ENCODE measurements around the gene TSPAN15. TPM values are rescaled to one million over a fixed set of nuclear protein-coding genes. Genes with fewer than 3 reads are reported as not detected.

The TSPAN15 gene
- 100 to 1,000 TPM in 3 of 4 donors, 10 to 100 TPM in 1; 97.7 to 152 (median 148) TPM for total RNA-seq

DNA sequence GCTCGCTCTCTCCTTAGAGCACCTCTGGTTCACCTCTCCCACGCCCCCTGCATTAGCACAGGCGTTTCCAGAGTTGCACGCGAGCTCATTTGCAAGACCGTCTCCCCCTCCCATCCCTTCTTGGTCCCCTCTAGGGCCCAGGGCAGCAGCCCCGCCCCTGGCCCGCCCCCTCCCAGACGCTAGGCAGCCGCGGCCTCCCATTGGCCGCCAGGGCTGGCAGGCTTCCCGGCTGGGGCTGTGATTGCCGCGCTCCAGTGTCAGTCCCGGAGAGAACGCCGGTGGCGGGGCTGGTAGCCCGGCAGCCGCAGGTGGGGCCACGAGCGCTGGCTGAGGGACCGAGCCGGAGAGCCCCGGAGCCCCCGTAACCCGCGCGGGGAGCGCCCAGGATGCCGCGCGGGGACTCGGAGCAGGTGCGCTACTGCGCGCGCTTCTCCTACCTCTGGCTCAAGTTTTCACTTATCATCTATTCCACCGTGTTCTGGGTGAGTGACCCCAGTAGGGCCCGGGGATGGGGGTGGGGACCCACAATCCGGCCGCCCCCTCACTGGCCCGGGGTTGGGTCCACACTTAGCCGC is at the start of gene TSPAN15:
Gene TSPAN15, plus strand, starts transcription at position 257 of the 575 bp plus-strand sequence. Its CDS starts 130 bp downstream, at position 387.
- peak within 1 kb of the TSS; percentile 89 to 95 (median 90) for H3K27ac ChIP-seq
- no peaks in the 10 kb centered on the region for H3K27me3 ChIP-seq
- DNase-seq = peak; percentile 95
- peaks cover 31 to 80% (median 66%) of the 10 kb centered on the region in 4 donors for H3K4me1 ChIP-seq
- intact Hi-C loops (cut with DNase I; ENCODE audit: low total_unique reads) = no loop called here
- TF ChIP-seq POLR2AphosphoS5 (IDR thresholded peaks at IDR 0.05) (peak; percentile 81 to 90 (median 86)), POLR2A (IDR thresholded peaks at IDR 0.05) (no peak)
- in situ Hi-C loops (cut with MboI; ENCODE audit: low pct_ligation_motif_present in 1 of 4, low pct_unique_long_range_greater_than_20kb in 1 of 4, low sequenced_read_pairs in 3 of 4) = no loop called here
- no peaks in the 10 kb centered on the region for H3K36me3 ChIP-seq
- 0 to 1% methylated on average over 2 to 10 of the region's 45 CpGs for WGBS, 2 donors (ENCODE audit: low coverage in 1 of 2)
- peak within 1 kb of the TSS; percentile 52 to 81 (median 66) for H3K4me3 ChIP-seq
- no peaks in the 10 kb centered on the region for H3K9me3 ChIP-seq

- peak overlapping the region in 1 of 4 donors; percentile 19 for H3K27ac ChIP-seq
- TF ChIP-seq, protein P1, sequence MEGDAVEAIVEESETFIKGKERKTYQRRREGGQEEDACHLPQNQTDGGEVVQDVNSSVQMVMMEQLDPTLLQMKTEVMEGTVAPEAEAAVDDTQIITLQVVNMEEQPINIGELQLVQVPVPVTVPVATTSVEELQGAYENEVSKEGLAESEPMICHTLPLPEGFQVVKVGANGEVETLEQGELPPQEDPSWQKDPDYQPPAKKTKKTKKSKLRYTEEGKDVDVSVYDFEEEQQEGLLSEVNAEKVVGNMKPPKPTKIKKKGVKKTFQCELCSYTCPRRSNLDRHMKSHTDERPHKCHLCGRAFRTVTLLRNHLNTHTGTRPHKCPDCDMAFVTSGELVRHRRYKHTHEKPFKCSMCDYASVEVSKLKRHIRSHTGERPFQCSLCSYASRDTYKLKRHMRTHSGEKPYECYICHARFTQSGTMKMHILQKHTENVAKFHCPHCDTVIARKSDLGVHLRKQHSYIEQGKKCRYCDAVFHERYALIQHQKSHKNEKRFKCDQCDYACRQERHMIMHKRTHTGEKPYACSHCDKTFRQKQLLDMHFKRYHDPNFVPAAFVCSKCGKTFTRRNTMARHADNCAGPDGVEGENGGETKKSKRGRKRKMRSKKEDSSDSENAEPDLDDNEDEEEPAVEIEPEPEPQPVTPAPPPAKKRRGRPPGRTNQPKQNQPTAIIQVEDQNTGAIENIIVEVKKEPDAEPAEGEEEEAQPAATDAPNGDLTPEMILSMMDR (IDR thresholded peaks at IDR 0.05) = no peak
- TF ChIP-seq POLR2AphosphoS5 (IDR thresholded peaks at IDR 0.05) (no peak), POLR2A (IDR thresholded peaks at IDR 0.05) (no peak), EP300 (IDR thresholded peaks at IDR 0.05; ENCODE audit: low read depth) (no peak)
- no peak overlapping the region for H3K4me3 ChIP-seq
- peaks cover 0 to 15% (median 5%) of the 10 kb centered on the region in 4 donors for H3K36me3 ChIP-seq
- H3K27me3 ChIP-seq = no peaks in the 10 kb centered on the region
- intact Hi-C loops (cut with DNase I; ENCODE audit: low total_unique reads) = no loop called here
- no peaks in the 10 kb centered on the region for H3K9me3 ChIP-seq
- in situ Hi-C loops (cut with MboI; ENCODE audit: low pct_ligation_motif_present in 1 of 4, low pct_unique_long_range_greater_than_20kb in 1 of 4, low sequenced_read_pairs in 3 of 4) = loop anchor here in 3 of 4 donors (10.0 to 25.0 kb wide), 2 partner anchors 232 to 235 kb away; partner anchors contain the start of gene FAM241B (in 3 of the 3)
- H3K4me1 ChIP-seq = peaks cover 3 to 34% (median 8%) of the 10 kb centered on the region in 4 donors
- 67 to 83% methylated on average over 3 to 6 of the region's 6 CpGs for WGBS, 2 donors (ENCODE audit: low coverage in 1 of 2)
- no peak for DNase-seq
Measured at GRCh38 chr10:69402386-69402785, 48.9 kb upstream of the TSPAN15 start.

- DNase-seq = no peak
- 72% methylated on average over 1 of the region's 1 CpG; no CpG with 5 or more reads in 1 of the 2 donors for WGBS, 2 donors (ENCODE audit: low coverage in 1 of 2)
- H3K27ac ChIP-seq = peak overlapping the region in 1 of 4 donors; percentile 19
- TF ChIP-seq POLR2A (IDR thresholded peaks at IDR 0.05) (no peak), EP300 (IDR thresholded peaks at IDR 0.05; ENCODE audit: low read depth) (no peak), POLR2AphosphoS5 (IDR thresholded peaks at IDR 0.05) (no peak)
- TF ChIP-seq, protein P1 (IDR thresholded peaks at IDR 0.05) = no peak
- in situ Hi-C loops (cut with MboI; ENCODE audit: low pct_ligation_motif_present in 1 of 4, low pct_unique_long_range_greater_than_20kb in 1 of 4, low sequenced_read_pairs in 3 of 4) (loop anchor here in 3 of 4 donors (10.0 to 25.0 kb wide), 2 partner anchors 232 to 234 kb away; partner anchors contain the start of gene FAM241B (in 3 of the 3)), intact Hi-C loops (cut with DNase I; ENCODE audit: low total_unique reads) (no loop called here)
- H3K27me3 ChIP-seq = no peaks in the 10 kb centered on the region
- peaks cover 0 to 15% (median 5%) of the 10 kb centered on the region in 4 donors for H3K36me3 ChIP-seq
- no peaks in the 10 kb centered on the region for H3K9me3 ChIP-seq
- no peak overlapping the region for H3K4me3 ChIP-seq
- peaks cover 7 to 41% (median 12%) of the 10 kb centered on the region in 4 donors for H3K4me1 ChIP-seq
Measured at GRCh38 chr10:69403066-69403465, 48.2 kb upstream of the TSPAN15 start.

- no peaks in the 10 kb centered on the region for H3K27me3 ChIP-seq
- H3K9me3 ChIP-seq = no peaks in the 10 kb centered on the region
- no peak for DNase-seq
- peaks cover 0 to 15% (median 5%) of the 10 kb centered on the region in 4 donors for H3K36me3 ChIP-seq
- WGBS, 2 donors (ENCODE audit: low coverage in 1 of 2) = 45 to 58% methylated on average over 3 of the region's 3 CpGs
- in situ Hi-C loops (cut with MboI; ENCODE audit: low pct_ligation_motif_present in 1 of 4, low pct_unique_long_range_greater_than_20kb in 1 of 4, low sequenced_read_pairs in 3 of 4) (loop anchor here in 3 of 4 donors (10.0 to 25.0 kb wide), 2 partner anchors 231 to 234 kb away; partner anchors contain the start of gene FAM241B (in 3 of the 3)), intact Hi-C loops (cut with DNase I; ENCODE audit: low total_unique reads) (no loop called here)
- peaks cover 8 to 45% (median 16%) of the 10 kb centered on the region in 4 donors for H3K4me1 ChIP-seq
- H3K27ac ChIP-seq = peak overlapping the region in 1 of 4 donors; percentile 43
- no peak overlapping the region for H3K4me3 ChIP-seq
- no peak for TF ChIP-seq POLR2A (IDR thresholded peaks at IDR 0.05)
- peak in 1 of 3 donors; percentile 56 for TF ChIP-seq POLR2AphosphoS5 (IDR thresholded peaks at IDR 0.05)
Measured at GRCh38 chr10:69403519-69403918, 47.7 kb upstream of the TSPAN15 start.

GRCh38 chr10:69404786-69405185 is 46.5 kb upstream of the TSPAN15 start:
- Histone ChIP-seq H3K27me3 (no peaks in the 10 kb centered on the region), H3K4me1 (peaks cover 13 to 53% (median 21%) of the 10 kb centered on the region in 4 donors), H3K27ac (peak overlapping the region in 1 of 4 donors; percentile 14), H3K9me3 (no peaks in the 10 kb centered on the region), H3K36me3 (peaks cover 0 to 11% (median 5%) of the 10 kb centered on the region in 4 donors), H3K4me3 (no peak overlapping the region)
- in situ Hi-C loops (cut with MboI; ENCODE audit: low pct_ligation_motif_present in 1 of 4, low pct_unique_long_range_greater_than_20kb in 1 of 4, low sequenced_read_pairs in 3 of 4) (loop anchor here in 3 of 4 donors (10.0 to 25.0 kb wide), 2 partner anchors 230 to 233 kb away; partner anchors contain the start of gene FAM241B (in 3 of the 3)), intact Hi-C loops (cut with DNase I; ENCODE audit: low total_unique reads) (no loop called here)
- TF ChIP-seq EP300 (IDR thresholded peaks at IDR 0.05; ENCODE audit: low read depth) (no peak), POLR2A (IDR thresholded peaks at IDR 0.05) (no peak), POLR2AphosphoS5 (IDR thresholded peaks at IDR 0.05) (no peak)
- TF ChIP-seq, protein P1 (IDR thresholded peaks at IDR 0.05) = no peak
- WGBS, 2 donors (ENCODE audit: low coverage in 1 of 2) = 90% methylated on average over 10 of the region's 10 CpGs; no CpG with 5 or more reads in 1 of the 2 donors
- no peak for DNase-seq
